Caki2 (cell line): Measurements from ENCODE around the gene PRSS53. TPM values are rescaled to one million over a fixed set of nuclear protein-coding genes. Genes with fewer than 3 reads are reported as not detected.

Source experiments
- DNase-seq: peaks from one replicate; pipeline ENCODE4 v3.0.0-alpha.2; 2015; ENCODE audit warnings: low read depth
- in situ Hi-C: cut with HindIII; loops from 2 replicates; pipeline ENCODE4 v1.10.0; 2016; ENCODE audit warnings: low sequenced_read_pairs, low pct_unique_long_range_greater_than_20kb, mixed read lengths
- total RNA-seq: library from RNA; depleted of rRNA; stranded (reverse); fragments of >200 nt; shearing (Covaris generic); gene quantifications from 2 replicates; pipeline ENCODE4 v1.2.3, GENCODE V29; 2014; ENCODE audit warnings: low replicate concordance

The PRSS53 gene
- total RNA-seq, 1 experiment from 2014 or later = 5.1 TPM

DNA sequence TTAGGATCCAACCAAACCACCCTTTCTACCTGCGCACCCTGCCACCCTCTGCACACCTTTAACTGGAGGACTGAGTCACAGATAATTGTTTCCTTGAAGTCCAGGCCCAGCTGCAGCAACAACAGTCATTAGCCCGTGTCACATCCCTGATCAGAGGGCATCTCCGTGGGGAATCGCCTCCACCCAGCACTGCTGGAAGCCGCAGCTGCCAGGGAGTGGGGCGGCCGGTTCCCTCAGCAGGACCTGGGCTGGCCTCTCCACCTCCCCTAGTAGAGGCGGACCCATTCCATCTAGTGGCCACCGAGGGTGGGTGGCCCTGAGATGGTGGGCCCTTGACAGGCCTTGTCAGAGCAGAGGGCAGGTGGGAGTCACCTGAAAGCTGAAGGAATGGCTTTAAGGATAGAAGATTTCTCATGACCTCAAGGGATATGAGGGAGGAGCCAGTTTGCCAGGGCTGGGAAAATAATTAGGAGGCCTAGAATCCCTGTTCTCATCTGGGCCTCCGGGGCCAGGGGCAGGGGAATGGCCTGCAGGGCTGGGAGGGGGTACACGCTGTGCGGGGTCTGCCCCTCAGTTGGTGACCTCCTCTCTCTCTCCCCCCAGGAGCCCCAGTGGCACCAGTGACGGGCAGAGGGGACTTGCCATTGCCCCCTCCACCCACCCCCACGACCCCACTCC, 6.2 kb downstream of the PRSS53 start:
- peak; percentile 18 for DNase-seq
- in situ Hi-C loops = no loop called here

DNA sequence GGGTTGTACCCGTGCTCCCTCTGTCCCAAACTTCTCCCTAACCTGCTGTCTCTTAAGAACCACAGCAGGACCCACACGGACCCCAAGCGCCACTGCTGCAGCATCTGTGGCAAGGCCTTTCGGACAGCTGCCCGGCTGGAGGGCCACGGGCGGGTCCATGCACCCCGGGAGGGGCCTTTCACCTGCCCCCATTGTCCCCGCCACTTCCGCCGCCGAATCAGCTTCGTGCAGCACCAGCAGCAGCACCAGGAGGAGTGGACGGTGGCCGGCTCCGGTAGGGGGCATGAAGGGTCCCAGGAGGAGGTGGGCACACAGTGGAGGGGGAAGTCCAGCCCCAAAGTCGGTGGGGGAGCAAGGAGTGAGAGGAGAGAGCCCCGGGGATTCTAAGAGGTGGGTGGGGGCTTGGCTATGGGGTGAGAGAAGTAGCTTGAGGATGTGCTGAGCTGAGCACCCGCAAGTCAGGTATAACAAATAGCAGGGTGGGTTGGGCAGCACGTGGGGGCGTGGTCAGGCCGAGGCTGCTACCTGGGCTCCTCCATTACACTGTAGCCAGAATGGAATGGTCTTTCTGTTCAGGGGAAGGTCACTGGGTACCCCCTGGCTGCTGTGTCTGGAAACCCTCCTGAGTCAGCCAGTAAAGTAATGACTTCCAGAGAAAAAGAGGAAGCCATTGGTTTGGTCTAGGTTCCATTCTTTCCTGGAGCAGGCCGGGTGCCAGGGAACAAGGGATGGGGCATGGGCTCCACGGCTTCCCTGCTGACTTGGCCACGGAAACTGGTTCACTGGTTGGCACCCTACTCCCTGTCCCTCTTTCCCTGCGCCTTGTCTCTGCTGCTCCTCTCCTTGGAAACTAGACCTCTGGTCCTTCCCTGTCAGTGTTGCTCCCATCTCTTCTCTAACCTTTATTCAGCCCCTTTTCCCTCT, 7.1 kb downstream of the PRSS53 start:
- no peak for DNase-seq
- in situ Hi-C loops = no loop called here

DNA sequence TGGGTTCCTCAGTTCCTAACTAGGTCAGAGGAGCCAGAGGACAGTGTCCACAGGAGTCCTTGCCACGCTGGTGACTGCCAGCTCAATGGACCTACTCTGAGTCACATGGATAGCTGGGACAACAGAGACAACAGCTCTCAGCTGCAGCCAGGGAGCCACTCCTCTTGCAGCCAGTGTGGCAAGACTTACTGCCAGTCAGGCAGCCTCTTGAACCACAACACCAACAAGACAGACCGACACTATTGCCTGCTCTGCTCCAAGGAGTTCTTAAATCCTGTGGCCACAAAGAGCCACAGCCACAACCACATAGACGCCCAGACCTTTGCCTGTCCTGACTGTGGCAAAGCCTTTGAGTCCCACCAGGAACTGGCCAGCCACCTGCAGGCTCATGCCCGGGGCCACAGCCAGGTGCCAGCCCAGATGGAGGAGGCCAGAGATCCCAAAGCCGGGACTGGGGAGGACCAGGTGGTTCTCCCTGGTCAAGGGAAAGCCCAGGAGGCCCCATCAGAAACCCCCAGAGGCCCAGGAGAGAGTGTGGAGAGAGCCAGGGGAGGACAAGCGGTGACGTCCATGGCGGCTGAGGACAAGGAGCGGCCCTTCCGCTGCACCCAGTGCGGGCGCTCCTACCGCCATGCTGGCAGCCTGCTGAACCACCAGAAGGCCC, 7.9 kb downstream of the PRSS53 start:
- no peak for DNase-seq
- in situ Hi-C loops = no loop called here

DNA sequence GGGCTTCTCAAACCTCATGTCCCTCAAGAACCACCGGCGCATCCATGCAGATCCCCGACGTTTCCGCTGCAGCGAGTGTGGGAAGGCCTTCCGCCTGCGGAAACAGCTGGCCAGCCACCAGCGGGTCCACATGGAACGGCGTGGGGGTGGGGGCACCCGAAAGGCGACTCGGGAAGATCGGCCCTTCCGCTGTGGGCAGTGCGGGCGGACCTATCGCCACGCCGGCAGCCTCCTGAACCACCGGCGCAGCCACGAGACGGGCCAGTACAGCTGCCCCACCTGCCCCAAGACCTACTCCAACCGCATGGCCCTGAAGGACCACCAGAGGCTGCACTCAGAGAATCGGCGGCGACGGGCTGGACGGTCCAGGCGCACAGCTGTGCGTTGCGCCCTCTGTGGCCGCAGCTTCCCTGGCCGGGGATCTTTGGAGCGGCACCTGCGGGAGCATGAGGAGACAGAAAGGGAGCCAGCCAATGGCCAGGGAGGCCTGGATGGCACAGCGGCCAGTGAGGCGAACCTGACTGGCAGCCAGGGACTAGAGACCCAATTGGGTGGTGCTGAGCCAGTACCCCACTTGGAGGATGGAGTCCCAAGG, 8.6 kb downstream of the PRSS53 start:
- DNase-seq = no peak
- in situ Hi-C loops = no loop called here

DNA sequence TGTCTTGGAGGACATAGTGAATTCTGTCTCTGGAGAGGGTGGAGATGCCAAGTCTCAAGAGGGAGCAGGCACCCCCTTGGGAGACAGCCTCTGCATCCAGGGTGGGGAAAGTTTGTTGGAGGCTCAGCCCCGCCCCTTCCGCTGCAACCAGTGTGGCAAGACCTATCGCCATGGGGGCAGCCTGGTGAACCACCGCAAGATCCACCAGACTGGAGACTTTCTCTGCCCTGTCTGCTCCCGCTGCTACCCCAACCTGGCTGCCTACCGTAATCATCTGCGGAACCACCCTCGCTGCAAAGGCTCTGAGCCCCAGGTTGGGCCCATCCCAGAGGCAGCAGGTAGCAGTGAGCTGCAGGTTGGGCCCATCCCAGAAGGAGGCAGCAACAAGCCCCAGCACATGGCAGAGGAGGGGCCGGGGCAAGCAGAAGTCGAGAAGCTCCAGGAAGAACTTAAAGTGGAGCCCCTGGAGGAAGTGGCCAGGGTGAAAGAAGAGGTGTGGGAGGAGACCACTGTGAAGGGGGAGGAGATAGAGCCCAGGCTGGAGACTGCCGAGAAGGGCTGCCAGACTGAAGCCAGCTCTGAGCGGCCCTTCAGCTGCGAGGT, 9.3 kb downstream of the PRSS53 start:
- in situ Hi-C loops = no loop called here
- no peak for DNase-seq

DNA sequence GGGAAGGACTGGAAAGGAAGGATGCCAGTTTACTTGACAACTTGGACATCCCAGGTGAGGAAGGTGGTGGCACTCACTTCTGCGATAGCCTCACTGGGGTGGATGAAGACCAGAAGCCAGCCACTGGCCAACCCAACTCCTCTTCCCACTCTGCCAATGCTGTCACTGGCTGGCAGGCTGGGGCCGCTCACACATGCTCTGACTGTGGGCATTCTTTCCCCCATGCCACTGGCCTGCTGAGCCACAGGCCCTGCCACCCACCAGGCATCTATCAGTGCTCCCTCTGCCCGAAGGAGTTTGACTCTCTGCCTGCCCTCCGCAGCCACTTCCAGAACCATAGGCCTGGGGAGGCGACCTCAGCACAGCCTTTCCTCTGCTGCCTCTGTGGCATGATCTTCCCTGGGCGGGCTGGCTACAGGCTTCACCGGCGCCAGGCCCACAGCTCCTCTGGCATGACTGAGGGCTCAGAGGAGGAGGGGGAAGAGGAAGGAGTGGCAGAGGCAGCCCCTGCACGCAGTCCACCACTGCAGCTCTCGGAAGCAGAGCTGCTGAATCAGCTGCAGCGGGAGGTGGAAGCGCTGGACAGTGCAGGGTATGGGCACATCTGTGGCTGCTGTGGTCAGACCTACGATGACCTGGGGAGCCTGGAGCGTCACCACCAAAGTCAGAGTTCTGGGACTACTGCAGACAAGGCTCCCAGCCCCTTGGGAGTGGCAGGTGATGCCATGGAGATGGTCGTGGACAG, 10.0 kb downstream of the PRSS53 start:
- no peak for DNase-seq
- in situ Hi-C loops = no loop called here

DNA sequence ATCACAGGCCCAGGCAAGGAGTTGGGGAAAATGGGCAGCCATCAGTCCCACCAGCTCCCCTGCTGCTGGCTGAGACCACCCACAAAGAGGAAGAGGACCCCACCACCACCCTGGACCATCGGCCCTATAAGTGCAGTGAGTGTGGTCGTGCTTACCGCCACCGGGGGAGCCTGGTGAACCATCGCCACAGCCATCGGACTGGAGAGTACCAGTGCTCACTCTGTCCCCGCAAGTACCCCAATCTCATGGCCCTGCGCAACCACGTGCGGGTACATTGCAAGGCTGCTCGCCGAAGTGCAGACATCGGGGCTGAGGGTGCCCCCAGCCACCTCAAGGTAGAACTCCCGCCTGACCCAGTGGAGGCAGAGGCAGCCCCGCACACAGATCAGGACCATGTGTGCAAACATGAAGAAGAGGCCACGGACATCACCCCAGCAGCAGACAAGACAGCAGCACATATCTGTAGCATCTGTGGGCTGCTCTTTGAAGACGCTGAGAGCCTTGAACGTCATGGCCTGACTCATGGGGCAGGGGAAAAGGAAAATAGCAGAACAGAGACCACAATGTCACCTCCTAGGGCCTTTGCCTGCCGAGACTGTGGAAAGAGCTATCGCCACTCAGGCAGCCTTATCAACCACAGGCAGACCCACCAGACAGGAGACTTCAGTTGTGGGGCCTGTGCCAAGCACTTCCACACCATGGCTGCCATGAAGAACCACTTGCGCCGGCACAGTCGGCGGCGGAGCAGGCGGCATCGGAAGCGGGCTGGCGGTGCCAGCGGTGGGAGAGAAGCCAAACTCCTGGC, 10.9 kb downstream of the PRSS53 start:
- no peak for DNase-seq
- in situ Hi-C loops = no loop called here

DNA sequence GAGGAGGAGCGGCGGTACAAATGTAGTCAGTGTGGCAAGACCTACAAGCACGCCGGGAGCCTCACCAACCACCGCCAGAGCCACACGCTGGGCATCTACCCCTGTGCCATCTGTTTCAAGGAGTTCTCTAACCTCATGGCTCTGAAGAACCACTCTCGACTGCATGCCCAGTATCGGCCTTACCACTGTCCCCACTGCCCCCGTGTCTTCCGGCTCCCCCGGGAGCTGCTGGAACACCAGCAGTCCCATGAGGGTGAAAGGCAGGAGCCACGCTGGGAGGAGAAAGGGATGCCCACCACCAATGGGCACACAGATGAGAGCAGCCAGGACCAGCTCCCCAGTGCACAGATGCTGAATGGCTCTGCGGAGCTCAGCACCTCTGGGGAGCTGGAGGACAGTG, 11.7 kb downstream of the PRSS53 start:
- DNase-seq = no peak
- in situ Hi-C loops = no loop called here

DNA sequence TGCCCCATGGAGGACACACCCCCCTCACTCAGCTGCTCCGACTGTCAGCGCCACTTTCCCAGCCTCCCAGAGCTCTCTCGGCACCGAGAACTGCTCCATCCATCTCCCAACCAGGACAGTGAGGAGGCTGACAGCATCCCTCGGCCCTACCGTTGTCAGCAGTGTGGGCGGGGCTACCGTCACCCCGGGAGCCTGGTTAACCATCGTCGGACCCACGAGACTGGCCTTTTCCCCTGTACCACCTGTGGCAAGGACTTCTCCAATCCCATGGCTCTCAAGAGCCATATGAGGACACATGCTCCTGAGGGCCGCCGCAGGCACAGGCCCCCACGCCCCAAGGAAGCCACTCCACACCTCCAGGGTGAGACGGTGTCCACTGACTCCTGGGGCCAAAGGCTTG, 12.4 kb downstream of the PRSS53 start:
- DNase-seq = no peak
- in situ Hi-C loops = no loop called here

DNA sequence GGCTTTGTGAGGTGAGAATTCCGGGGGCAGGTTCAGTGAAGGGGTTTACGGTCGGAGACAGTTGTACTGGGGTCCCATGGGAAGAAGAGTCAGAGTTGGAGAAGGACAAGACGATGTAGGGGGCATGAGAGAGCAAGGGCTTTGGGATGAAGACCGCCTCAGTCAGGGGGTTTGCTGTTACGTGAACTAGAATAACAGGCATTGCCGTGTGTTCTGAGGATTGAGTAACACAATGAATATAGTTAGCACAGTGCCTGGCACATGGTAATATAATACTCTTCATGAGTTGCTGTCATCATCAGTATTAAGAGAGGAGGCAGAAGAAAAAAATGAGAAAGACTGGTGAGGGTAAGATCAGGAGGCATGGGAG, 13.9 kb downstream of the PRSS53 start:
- no peak for DNase-seq
- in situ Hi-C loops = no loop called here

DNA sequence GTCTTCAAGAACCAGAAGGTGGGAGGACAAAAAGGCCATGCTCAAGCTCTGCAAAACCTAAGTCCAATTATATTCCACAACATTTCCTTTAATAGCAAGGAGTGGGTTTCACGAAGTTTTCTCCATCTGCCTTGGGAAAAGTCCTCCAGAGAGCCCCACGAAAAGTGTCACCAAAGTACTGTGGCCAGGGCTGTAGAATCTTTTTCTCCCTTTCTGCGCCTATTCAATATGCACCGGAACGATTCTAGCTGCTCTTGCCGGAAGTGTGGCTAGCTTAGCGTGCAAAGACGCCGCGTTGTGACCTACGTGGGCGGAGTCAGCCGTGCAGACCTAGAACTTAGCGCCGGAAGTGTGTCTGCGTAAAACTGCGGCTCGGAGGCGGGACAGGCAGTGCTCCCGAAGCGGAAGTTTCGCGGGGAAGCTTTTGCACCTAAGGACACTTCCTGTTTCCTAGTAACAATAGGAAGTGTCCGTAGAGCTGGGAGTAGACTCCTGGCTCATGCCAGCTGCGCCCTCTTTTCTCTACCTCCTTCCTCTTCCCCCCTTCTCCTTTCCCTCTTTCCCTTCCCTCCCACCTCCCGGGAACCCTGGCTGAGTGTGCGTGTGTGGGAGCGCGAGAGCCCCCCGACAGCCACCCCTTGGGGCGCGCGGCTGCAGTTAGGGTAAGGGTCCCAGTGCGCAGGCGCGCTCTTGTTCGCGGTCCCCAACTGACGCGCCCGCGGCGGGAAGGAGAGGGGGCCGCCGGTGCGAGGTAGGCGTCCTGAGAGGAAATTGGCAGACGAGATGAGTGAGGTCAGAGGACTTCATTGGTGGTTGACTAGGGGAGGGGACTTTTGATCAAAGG, 14.6 kb downstream of the PRSS53 start, which contains the start of the genes ZNF646 and ZNF668:
Gene ZNF646, plus strand, starts transcription at position 453 of the 844 bp plus-strand sequence. CDS start 1,903 bp downstream, outside the sequence.
Gene ZNF668, minus strand, starts transcription at position 271 of the 844 bp plus-strand sequence. CDS start 9,781 bp downstream, outside the sequence.
- DNase-seq = peak; percentile 98
- in situ Hi-C loops = no loop called here

DNA sequence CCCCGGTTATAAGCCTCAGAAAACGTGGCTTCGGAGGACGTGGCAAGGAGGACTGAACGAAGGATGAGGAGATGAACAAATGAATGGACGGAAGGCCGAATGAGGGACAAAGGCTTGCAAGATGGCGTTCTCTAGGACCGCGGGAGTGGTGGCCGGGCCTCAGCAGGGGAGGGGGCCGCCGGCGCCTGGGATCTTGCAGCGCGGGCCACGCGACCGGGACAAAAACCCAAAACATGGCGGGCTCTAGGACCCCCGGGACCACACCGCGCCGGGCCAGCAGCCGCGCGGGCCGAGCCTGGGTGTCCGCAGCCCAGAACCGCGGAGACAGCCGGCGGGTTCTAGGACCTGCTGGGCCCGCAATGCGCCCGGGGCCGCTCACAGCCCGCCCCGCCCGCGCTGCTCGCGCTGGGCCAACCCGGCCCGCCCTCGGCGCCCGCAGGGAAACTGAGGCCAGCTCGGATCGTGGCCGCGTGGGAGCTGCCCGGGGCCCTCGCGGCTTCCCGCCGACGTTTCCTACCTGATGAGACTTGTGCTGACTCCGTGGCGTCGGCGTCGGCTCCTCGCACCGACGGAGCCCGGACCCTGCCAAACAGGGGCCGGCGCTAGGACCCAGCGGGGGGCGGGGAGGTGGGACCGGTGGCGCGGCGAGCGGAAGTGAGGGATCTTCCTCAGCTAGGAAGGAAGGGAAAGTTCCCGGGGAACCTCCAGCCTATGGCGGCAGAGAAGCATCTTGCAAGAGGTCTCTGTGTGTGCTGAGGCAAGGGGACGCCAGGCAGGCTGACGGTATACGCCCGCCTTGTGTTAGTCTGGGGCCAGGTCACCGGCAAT, 15.4 kb downstream of the PRSS53 start:
- DNase-seq = peak; percentile 96
- in situ Hi-C loops = no loop called here

DNA sequence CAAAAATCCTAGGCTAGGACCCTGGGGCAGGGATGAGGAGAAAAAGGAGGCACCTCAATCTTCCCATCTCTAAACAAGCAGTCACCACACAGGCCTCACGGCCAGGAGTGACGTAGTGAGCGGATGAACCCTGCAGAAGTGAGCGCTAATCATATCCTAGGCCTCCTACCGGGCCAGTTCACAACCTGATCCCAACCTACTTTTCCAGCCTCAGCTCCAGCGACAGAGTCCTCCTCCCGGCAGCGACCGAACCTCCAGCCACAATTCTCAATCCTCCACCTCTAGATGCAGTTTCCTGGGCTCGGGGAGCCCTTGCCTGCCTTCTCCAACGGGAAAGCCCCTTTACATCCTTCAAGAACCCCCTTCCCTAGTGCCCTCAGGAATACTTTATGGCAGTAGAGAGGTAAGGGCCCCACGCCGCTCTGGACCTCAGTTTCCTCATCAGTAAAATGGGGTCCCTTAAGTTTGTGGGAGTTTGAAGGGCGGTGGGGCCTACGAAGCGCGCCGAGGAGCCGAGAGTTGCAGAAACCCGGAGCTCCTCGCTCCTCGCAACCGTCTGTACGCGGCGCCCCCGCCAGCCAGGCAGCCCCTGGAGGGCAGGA, 16.1 kb downstream of the PRSS53 start:
- DNase-seq = no peak
- in situ Hi-C loops = no loop called here

DNA sequence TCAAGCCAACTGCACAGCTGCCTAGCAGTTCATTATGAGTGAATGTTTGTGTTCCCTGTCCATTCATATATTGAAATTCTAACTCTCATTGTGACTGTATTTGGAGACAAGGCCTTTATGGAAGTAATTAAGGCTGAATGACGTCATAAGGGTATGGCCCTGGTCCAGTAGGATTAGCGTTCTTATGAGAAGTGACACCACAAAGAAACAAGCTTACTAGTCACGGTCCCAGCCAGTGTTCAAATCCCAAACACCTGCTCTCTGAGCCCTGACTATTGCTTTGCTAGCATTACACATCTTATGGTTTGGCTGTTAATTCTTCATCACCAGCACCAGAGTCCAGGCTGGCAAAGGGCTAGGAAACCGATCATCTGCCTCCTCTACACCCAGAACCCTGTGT, 16.9 kb downstream of the PRSS53 start:
- in situ Hi-C loops = no loop called here
- DNase-seq = no peak

DNA sequence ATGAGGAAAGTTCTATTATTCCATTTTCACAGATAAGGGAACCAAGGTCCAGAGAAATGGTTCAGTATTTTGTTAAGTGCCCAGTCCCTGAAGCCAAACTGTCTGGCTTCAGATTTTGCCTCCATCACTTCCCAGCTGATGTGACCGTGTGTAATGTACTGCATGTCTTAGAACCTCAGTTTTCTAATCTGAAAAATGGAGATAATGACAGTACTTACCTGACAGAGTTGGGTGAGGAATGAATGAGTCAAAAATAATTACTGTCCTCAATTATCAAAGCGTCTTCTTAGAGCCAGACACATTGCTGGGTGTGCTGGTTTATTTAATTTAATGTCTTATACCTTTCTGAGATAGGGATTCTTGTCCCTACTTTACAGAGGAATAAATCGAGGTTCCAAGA, 21.4 kb downstream of the PRSS53 start:
- no peak for DNase-seq
- in situ Hi-C loops = no loop called here
